ENCODE measurements around the gene SGSM2.
"Not testable (repeated sequence)": the region's sequence is repeated elsewhere in the genome, so short reads cannot be mapped to it uniquely, and the experiment has no call there.

SGSM2 gene, protein sequence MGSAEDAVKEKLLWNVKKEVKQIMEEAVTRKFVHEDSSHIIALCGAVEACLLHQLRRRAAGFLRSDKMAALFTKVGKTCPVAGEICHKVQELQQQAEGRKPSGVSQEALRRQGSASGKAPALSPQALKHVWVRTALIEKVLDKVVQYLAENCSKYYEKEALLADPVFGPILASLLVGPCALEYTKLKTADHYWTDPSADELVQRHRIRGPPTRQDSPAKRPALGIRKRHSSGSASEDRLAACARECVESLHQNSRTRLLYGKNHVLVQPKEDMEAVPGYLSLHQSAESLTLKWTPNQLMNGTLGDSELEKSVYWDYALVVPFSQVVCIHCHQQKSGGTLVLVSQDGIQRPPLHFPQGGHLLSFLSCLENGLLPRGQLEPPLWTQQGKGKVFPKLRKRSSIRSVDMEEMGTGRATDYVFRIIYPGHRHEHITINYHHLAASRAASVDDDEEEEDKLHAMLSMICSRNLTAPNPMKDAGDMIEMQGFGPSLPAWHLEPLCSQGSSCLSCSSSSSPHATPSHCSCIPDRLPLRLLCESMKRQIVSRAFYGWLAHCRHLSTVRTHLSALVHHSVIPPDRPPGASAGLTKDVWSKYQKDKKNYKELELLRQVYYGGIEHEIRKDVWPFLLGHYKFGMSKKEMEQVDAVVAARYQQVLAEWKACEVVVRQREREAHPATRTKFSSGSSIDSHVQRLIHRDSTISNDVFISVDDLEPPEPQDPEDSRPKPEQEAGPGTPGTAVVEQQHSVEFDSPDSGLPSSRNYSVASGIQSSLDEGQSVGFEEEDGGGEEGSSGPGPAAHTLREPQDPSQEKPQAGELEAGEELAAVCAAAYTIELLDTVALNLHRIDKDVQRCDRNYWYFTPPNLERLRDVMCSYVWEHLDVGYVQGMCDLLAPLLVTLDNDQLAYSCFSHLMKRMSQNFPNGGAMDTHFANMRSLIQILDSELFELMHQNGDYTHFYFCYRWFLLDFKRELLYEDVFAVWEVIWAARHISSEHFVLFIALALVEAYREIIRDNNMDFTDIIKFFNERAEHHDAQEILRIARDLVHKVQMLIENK

DNA sequence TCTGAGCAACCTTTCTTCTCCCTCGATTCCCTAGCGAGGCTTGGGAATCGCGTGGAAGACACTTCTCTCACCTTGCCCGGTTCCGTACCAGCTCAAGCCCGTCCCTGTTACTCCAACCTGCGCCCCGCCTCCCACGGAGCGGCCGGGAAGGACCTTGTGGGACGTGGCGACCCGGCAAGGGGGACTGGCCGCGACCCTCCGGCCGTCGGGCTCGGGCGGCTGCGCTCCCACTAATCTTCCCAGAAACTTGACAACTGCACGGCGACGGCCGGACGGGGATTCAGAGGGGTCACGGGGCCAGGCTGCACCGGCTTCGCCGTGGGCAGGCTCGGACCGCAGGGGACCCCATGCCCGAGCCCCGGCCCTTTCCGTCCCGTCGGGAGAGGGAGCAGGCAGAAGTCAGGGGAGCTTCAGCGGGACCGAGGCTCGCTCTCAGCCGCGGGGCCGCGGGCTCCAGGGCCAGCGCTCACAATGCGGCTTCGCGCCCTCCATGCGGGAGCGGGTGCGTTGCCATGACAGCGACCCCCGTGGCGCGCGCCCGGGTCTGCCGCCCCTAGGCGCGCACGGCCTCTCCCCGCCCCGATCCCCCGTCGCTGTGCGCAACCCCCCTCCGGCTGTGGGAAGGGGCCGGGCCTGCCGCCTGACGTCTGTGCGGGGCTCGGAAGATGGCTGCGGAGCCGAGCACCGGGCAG lies at the start of gene SGSM2:
TSS of gene SGSM2 (plus strand) at position 650 of the 692 bp plus-strand sequence. CDS start 188 bp downstream, outside the sequence.
- DNase-seq = peak; percentile 55 to 64

DNA sequence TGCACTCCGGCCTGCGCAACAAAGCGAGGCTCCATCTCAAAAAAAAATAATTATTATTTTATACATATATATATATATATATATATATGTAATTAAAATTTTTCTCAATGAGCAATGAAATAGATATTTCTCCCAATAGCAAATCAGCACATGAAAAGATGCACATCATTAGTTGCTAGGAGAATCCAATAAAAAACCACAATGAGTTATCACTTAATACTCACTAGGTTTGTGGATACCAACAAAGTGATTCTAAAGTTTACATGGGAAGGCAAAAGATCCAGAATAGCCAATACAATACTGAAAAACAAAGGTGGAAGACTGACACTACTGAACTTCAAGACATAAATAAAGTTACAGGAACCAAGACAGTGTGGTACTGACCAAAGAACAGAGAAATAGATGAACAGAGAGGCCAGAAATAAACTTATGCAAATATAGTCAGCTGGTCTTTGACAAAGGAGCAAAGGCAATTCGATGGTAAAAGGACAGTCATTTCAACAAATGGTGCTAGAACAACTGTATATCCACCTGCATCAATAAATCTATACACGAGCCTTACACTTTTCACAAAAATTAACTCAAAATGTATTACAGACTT lies 47.3 kb upstream of the SGSM2 start:
- no peak for DNase-seq

DNA sequence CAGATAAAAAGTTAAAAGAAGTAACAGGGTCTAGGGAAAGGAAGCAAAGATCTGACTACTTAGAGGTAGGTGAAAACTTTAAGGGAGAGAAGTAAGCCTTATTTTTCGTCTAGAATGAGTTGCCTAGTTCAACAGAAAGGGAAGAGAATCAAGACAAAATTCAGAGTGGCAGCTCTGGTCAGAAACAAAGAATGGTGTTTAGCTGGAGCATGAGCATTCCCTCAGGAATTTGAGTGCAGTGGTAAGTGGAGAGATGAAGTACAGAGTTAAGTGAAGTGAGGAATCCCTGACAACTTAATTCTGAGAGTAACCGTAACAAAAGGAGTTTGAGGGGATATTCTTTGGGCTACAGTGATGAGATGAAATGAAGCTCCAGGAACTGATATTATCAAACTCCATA lies 45.2 kb upstream of the SGSM2 start:
- DNase-seq = no peak

DNA sequence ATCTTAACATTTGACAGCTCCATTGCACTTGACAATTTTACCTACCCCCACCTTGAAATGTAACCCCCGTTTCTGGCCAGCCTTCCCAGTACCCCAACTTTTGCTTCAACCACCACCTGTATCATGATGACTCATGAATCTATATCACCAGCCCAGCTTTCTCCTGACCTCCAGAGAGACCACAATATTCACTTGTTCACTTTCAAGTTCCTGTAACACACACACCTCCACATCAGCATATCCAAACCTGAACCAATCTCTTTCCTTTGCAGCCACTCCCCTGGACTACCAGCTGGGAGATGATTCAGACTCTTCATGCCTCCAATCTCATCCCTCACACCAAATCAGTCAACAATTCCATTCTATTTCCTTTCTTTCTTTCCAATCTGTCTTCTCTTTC lies 41.7 kb upstream of the SGSM2 start:
- no peak for DNase-seq

DNA sequence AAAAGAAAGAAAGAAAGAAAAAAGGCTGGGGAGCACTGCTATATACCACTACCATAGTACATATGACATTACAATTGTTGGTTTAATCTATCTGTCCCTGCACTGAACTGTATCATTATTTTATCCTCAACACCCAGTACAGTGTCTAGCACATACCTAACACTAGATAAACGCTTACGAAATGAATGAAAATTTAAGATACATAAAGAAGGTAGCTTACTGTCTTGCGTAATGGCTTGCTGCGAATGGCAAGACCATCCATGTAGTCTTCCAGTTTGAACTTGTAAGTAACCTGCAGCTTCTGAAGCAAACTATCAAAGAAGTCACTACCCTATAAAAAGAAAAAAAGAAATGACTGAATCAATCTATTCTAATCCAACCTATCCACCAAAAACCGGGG lies 40.3 kb upstream of the SGSM2 start:
- no peak for DNase-seq

DNA sequence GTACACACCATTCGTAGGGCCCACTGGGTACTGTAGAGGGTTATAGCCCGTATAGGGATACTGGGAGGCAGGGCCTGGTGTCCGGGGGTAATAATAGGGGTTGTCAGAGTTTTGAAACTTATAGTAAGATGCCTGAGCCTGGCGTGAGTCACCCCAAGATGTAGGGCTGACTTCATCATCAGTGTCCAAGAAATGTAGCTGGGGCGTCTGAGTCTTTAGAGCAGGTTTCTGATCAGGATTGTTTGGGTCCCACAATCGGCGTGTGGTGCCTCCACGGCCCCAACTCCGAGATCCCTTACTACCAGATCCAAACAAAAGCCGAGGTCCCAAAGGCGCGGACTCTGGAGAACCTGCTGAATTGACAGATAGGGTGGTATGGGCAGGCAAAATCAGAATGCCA lies 38.2 kb upstream of the SGSM2 start:
- no peak for DNase-seq

DNA sequence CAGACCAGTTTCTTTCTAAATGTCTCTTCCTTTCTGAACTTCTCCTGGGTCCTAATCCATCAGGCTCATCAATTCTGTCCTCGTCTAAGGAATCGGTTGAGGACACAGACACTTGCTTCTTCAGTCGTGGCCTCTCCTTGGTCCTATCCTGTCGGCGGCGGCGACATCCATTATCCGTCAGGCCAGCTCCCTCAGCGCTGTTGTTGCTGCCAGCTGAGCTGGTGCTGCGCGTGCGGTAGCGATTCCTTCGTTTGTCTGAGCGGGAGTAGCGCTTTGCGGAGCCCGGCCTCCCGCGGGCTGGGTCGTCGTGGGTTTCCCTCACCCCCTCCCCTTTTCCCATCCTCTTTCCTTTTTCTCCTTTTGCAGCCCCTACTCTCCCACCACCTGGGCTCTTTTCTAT lies 37.5 kb upstream of the SGSM2 start:
- no peak for DNase-seq

DNA sequence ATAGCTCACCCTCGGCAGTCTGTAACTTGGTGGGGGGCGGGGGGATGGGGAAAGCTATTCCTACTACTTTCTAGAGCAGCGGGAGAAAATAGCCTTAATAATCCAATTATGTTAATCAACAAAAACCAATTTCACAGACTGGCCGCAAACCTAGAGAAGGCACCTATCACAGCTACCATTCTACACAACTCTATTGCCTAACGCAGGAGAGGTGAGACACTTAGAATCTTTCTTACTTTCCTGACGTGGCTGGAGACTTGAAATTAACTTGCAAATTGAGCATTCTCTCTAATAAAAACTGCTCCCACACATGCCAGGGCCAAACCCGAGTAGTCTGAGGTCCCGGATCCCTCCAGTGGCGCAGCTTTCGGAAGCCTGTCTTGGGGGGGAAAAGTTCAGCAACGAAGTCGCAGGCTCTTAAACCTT lies 34.5 kb upstream of the SGSM2 start:
- DNase-seq = peak in 1 of 2 experiments; percentile 5

DNA sequence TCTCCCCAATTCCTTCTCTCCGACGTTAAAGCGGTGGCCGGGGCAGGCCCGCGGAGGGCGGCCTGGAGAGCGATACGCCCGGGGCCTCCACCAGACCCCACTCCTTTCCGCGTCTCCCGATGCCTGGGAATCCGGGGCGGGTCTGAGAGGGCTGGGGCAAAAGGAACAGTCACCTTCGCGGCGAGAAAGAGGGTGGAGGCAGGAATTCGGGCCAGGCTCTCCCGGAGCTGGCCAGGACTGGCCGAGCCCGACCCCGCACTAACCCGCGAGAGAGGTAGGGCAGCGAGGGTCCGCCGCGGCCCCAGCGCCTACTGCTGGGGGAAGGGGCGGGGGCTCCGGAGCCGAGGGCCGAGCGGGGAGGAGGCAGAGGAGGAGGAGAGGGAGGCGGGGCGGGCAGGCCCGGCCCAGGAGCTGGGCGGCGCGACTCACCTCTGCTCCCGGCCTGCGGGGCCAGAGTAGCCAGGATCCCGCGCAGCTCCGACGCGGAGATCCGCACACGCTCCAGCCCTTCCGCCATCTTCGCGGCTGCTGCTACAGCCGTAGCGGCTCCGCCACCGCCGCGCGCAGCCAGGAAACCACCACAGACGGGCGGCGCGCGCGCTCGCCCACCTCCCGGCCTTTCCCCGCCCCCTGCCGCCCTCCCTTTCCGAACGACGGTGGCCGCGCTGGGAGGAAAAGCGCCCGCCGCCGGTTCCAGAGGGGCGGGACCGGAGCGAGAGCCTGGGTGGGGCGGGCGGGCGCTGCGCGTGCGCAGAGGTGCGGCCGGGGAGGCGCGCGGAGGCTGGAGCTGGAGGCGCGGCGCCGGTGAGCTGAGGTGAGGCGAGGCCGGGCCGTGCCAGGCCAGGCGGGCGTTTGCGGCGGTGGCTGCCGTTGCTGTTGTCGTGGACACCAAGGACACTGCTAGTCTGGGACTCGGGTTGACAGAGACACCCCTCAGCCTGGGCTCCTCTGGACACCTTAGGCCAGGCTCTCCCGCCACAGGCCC lies 33.8 kb upstream of the SGSM2 start, which contains the start of the genes SMG6 and SRR:
TSS of gene SMG6 (minus strand) at position 582 of the 985 bp plus-strand sequence. CDS start at position 517, 65 bp downstream.
TSS of gene SRR (plus strand) at position 747 of the 985 bp plus-strand sequence. CDS start 11,611 bp downstream, outside the sequence.
- peak; percentile 92 to 94 for DNase-seq

DNA sequence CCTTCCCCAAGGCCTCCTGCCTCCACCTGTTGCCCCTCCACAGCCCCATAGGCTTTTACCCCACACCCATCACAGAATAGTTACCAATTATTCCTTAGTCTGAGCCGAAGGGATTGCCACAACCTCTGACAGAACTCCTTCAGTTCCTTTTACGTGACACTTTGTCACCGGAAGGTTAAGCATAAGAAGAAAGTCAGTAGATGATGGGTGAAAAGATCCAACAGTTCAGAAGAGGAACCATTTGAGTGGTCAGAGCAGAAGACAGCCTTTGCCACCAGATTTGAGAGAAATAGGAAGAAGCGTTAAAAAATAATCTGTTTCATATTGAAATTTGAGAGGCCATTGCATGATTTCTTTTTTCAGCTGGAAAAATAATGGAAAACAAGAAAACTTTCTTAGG lies 32.4 kb upstream of the SGSM2 start:
- DNase-seq = no peak

DNA sequence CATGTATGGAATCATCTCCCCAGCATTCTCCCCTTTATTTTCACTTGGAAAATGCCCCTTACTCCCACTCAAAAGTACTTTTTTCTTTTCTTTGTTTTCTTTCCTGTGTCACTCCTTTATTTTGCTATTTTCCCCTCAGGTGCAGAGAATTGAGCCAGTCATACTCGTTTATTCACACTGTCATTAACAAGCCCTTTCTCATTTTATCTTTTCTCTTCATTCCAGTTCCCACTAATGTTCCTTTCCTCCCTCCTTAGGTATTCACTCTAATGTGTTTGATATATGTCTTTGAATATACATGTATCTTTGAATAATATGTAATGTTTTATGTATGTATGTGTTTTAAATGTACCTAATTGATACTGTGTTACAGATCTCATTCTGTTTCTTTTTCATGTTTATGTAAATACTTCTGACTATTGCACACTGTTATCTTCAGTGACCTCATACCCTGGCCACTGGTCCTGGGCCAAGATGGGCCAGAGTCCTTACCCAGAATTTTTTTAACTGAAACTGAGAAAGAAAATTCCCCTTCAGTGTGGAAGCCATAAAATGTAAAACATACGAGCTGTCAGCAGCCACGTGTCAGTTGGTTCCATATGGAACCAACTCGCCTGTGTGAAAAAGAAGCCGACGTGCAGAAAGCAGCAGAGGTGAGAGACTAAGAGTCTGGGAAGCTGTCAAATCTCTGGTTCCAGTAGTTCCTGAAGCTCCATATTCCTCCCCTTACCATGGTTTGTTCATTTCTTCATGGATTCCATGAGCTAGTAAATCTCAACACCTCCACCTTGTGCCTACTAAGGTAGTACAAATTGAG lies 27.8 kb upstream of the SGSM2 start:
- no peak for DNase-seq

DNA sequence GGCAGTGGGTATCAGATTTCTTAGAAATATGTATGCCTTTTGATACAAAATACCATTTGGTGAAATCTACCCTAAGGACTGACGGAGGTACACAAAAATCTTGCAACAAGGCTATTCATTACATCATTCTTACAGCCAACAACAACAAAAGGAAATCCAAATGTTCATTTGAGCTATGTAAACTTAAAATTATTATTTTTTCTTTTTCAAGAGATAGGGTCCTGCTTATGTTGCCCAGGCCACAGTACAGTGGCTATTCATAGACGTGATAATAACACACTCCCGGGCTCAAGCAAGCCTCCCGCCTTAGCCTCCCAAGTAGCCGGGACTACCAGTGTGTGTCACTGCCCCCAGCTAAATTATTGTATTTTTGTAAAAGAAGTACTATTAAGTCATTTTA lies 24.6 kb upstream of the SGSM2 start:
- DNase-seq = no peak

DNA sequence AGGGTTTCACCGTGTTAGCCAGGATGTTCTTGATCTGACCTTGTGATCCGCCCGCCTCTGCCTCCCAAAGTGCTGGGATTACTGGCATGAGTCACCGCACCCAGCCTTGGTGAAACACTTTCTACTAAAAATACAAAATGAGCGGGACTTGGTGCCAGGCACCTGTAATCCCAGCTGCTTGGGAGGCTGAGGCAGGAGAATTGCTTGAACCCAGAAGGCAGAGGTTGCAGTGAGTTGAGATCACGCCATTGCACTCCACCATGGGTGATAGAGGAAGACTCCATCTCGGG lies 20.4 kb upstream of the SGSM2 start:
- DNase-seq = not testable (repeated sequence)

DNA sequence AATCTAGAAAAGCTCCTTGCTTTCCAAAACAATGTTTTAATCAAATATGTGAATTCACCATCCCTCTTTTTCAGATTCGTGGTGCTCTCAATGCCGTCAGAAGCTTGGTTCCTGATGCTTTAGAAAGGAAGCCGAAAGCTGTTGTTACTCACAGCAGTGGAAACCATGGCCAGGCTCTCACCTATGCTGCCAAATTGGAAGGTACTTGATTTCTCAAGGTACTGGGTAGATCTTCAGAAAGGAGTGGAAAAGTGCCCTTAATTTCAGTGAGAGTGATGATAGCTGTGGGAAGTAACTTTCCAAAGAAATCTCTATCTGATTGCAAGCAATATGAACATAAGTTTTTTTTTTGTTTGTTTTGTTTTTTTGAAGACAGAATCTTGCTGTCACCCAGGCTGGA lies 19.5 kb upstream of the SGSM2 start:
- DNase-seq = no peak

DNA sequence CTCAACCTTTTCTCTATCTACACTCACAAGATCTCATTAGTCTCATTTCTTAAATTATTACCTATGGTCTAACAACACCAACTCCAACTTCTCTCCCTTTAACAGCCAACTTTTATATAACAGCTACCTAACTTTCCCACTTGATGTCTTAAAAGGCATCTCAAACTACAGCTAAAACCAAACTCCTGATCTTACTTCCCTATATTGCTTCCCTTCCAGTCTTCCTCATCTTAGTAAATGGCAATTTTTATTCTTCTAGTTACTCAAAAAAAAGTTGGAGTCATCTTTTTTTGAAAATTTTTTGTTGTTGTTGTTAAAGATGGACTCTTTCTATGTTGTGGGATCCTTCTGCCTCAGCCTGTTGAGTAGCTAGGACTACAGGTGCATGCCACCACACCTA lies 18.2 kb upstream of the SGSM2 start:
- DNase-seq = no peak

DNA sequence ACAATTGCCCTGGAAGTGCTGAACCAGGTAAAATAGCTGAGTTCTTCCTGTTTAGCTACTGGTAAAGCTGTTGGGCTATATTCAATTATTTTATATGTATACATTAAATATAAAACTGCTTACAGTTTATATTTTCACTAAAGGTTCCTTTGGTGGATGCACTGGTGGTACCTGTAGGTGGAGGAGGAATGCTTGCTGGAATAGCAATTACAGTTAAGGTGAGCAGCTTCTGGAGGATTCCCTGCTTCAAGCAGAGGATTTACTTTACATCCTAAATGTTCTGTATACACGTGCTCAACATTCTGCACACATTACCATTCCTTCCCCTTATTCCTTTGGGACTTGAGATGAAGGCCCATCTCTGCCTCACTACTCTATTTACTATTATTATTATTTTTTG lies 15.9 kb upstream of the SGSM2 start:
- DNase-seq = no peak

DNA sequence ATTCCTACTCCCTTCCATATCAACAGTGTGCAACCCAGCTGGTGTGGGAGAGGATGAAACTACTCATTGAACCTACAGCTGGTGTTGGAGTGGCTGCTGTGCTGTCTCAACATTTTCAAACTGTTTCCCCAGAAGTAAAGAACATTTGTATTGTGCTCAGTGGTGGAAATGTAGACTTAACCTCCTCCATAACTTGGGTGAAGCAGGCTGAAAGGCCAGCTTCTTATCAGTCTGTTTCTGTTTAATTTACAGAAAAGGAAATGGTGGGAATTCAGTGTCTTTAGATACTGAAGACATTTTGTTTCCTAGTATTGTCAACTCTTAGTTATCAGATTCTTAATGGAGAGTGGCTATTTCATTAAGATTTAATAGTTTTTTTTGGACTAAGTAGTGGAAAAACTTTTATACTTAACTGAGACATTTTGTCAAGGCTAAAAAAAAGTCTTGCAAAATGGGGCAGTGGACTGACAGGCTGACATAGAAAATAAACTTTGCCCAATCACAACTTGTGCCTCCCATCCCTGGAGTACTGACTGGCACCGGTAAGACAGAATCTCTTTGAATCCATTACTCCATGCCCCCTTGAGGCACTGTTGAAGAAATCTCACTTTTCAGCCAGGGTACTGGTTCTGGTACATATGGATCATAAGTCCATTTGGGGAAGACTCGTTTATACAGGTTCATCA lies 13.5 kb upstream of the SGSM2 start:
- DNase-seq = no peak

DNA sequence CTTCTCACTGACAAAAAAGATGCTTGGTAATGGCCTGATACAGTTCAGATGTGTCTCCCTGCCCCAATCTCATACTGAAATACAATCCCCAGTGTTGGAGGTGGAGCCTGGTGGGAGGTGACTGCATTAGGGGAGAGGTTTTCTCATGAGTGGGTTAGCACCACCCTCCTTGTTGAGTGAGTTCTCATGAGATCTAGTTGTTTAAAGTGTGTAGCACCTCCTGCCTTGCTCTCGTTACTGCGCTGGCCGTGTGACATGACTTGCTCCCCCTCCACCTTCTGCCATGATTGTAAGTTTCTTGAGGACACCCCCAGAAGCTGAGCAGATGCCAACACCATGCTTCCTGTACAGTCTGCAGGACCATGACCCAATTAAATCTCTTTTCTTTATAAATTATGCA lies 6.0 kb upstream of the SGSM2 start:
- no peak for DNase-seq

DNA sequence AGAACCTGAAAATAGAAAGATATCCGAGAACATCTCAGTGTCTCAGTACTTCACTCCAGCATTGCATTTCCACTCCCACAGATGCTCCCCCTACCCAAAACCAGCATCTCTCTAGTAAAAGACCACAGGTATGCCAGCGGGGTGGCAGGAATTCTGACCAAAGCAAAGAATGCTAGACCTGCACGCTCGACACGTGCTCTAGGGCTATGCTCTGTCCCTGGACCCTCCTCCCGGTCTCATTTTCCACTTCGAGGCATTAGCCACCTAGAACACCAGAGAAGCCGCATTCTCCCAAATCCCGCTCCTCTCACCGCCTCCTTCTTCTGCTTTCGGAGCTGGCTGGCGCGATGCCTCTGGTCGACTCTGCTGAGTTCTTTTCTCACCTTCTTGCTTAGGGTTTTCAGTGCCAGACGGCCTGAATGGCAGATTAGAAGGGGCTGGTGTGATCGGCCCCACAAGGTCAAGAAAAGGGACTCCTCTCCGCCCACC lies 1.5 kb upstream of the SGSM2 start:
- DNase-seq = no peak
